ENCODE measurements around the gene YIF1B. TPM values are rescaled to one million over a fixed set of nuclear protein-coding genes. Genes with fewer than 3 reads are reported as not detected.

Gene YIF1B
- total RNA-seq, 1 donor from 2014 or later = 32.6 TPM

GRCh38 chr19:38281811-38282566 is 33.8 kb downstream of the YIF1B start:
- DNase-seq (ENCODE audit: low spot score in 2 of 2) = no peak
- FAIRE-seq = no peak

- FAIRE-seq (no peak), DNase-seq (ENCODE audit: low spot score in 2 of 2) (no peak)
These were observed 35.5 kb downstream of the YIF1B start for GRCh38 chr19:38280030-38280921.

GRCh38 chr19:38278751-38279150 is 37.0 kb downstream of the YIF1B start:
- DNase-seq (ENCODE audit: low spot score in 2 of 2) = no peak

DNA sequence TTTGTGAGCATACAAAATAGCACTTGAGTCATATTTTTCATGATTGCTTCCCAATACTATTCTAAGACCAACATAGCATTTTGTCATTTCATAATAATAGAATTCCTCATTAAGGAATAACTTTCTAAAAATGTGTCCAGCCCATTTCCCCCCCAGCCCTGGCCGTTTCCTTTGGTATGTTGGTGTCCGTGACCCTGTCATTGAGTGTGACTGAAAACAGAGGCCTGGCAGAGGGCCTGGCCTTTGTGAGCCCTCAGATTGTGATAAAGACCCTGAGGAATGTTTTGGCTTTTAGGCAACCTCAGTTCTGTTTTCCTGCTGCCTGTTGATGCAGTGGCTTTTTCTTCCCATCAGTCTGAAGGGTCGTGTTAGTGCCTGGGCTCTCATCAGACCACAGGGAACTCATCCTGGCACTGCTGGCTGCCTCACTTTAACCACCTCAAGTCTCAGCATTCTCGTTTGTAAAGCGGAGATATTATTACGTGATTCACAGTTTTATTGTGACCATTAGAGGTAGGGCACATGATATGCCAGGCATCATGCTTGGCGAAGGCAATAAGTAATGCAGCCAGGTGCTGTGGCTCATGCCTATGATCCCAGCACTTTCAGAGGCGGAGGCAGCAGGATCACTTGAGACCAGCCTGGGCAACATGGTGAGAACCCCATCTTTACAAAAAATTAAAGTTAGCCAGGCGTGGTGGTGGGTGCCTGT is 37.6 kb downstream of the YIF1B start:
- no peak for FAIRE-seq

More at GRCh38 chr19:38278751-38279150, 37.0 kb downstream of the YIF1B start:
- no peak for FAIRE-seq

GRCh38 chr19:38277549-38277948 is 38.2 kb downstream of the YIF1B start:
- no peak for FAIRE-seq

More for the DNA sequence above, 37.6 kb downstream of the YIF1B start:
- DNase-seq (ENCODE audit: low spot score in 2 of 2) = no peak

DNA sequence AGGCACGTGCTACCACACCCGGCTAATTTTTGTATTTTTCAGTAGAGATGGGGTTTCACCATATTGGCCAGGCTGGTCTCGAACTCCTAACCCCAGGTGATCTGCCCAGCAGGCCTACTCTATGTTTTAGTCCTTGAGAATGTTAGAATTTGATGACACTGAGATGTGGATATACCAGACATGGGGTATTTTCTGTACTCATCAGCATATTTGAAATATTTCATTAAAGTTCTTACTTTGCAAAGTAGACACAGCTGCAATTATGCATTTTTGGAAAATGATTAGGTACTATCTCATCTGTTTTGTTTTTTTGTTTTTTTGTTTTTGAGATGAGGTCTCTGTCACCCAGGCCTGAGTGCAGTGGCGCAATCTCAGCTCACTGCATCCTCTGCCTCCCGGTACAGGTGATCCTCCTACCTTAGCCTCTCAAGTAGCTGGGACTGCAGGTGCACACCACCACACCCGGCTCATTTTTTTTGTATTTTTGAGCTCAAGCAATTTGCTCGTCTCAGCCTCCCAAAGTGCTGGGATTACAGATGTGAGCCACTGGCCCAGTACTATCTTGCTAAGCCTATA is 38.7 kb downstream of the YIF1B start:
- FAIRE-seq (no peak), DNase-seq (ENCODE audit: low spot score in 2 of 2) (no peak)

More at GRCh38 chr19:38277549-38277948, 38.2 kb downstream of the YIF1B start:
- DNase-seq (ENCODE audit: low spot score in 2 of 2) = no peak

- FAIRE-seq (no peak), DNase-seq (ENCODE audit: low spot score in 2 of 2) (no peak)
These were observed 41.0 kb downstream of the YIF1B start for GRCh38 chr19:38274739-38275138.

DNA sequence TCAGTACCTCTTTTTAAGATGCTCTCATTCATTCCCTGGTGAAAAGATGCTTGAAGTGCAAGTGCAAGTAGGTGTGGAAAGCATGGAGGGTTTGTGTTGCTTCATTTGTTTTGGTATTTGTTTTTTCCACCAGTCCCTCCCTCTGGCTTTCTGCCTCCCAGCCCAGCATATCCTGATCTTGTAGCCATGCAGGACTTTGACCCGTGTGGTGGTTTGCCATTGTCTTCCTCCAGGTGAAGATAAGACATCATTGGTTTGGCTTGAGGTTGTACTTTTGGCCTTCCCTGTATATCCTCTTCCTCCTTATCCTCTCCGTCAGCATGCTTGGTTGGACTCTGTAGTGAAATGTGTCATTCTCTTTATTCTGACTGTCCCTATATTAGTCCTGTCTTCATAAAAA is 42.2 kb downstream of the YIF1B start:
- FAIRE-seq (no peak), DNase-seq (ENCODE audit: low spot score in 2 of 2) (no peak)

GRCh38 chr19:38270587-38271167 is 45.1 kb downstream of the YIF1B start:
- DNase-seq (ENCODE audit: low spot score in 2 of 2) = no peak
- no peak for FAIRE-seq

GRCh38 chr19:38268539-38268938 is 47.2 kb downstream of the YIF1B start:
- DNase-seq (ENCODE audit: low spot score in 2 of 2) (no peak), FAIRE-seq (no peak)

DNA sequence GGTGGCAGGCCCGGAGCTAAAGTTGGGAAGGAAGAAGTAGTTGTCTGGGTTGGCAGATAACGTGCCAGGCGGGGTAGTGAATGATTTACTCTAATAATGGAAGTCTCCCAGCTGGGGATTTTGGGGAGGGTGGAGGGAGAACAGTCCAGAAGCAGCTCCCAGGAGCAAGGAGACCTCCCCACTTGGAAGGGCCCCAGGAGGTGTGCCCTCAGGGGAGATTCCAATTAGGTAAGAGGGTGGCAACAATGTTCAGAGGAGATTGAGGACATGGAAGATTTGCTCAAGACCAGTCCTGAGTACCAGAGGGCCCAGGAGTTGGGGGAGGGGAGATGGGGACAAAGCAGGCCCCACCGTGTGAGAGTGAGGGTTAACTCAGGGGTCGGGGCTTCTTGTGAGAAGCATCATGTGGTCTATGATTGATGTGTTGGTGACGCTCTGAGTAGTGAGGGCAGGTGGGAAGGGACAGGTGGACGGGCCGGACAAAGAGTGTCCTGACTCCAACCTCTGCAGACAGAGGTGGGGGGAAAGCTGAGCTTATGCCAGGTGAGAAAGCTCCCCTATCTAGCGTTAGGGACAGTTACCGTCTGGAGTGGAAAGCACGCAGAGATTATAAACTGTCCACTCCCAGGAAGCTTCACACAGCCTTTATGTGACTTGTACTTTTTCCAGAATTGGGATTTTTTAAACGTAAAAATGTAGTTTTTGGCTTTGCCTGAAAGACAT is 47.8 kb downstream of the YIF1B start:
- FAIRE-seq (no peak), DNase-seq (ENCODE audit: low spot score in 2 of 2) (no peak)

DNA sequence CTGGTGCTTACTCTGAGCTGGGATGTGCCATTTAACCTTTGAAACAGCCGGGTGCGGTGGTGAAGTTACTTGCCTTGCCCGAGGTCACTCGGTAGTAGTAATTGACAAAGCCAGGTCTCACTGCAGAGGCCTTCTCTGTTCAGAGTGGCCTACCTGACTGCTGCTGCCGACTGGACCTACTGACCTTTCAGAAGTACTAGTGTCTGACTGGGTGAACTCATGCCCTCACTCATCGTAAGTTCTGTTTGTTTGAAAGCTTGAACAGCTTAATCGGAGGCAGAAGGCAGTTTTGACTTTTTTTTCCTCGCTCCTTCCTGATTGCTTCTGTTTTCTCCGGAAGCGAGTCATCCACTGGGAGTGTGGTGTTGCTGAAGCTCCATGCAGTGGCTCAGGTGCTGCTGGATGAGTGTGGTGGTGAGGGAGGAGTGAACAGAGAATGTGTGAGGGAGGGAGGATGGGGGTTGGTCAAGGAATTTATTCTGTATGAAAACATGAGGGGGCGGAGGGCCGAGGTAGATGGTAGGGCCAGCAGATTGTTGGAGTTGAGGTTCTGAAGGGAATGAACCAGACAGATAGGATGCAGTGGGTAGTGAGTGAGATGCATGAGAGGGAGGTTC is 48.7 kb downstream of the YIF1B start:
- FAIRE-seq = no peak
- DNase-seq (ENCODE audit: low spot score in 2 of 2) = no peak

DNA sequence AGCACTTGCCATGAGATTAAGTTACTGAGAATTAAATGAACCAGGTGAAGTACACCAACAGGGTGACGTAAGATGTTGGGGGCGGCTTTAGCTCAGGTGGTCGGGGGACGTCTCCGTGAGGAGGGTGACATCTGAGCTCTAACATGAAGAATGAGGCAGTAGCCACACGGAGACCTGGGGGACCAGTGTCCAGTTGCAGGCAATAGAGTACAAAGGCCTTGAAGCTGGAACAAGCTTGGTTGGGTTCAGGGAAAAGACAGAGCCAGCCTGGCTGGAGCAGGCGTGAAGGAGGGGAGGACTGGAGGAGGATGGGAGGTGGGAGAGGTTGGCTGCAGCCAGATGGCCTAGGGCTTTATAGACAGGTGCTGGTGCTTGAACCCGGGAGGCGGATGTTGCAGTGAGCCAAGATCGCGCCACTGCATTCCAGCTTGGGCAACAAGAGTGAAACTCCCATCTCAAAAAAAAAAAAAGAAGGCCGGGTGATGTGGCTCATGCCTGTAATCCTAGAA is 49.8 kb downstream of the YIF1B start:
- FAIRE-seq (no peak), DNase-seq (ENCODE audit: low spot score in 2 of 2) (no peak)

DNA sequence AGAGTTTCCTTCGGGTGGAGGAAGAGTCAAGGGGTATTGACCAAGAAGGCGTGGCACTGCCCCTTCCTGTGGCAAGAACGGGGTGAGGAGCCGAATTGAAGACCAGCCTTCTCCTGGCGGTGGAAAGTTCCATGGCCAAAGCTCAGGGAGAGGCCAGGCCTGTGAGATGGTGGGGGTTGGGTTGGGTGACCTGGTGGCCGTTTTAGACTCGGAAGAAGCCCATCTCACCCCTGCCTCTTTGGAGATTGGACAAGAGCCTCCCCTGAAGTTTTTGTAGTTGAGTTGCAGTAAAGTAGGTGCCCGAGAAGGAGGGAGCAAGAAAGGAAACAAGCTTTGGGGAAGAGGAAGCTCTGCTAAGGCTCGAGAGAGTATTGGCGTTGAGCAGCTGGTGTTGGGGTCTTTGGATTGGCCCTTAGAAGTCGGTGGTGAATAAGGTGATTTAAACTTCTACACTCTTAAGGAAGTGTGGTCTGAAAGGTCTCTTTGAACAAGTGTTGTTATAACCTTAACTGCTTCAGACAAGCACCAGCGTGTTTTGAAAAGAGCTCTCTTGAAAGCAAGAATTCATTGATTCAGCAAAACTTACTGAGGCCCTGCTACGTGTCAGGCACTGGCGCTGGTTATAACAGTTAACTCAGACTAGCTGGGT is 50.4 kb downstream of the YIF1B start:
- FAIRE-seq (no peak), DNase-seq (ENCODE audit: low spot score in 2 of 2) (no peak)

DNA sequence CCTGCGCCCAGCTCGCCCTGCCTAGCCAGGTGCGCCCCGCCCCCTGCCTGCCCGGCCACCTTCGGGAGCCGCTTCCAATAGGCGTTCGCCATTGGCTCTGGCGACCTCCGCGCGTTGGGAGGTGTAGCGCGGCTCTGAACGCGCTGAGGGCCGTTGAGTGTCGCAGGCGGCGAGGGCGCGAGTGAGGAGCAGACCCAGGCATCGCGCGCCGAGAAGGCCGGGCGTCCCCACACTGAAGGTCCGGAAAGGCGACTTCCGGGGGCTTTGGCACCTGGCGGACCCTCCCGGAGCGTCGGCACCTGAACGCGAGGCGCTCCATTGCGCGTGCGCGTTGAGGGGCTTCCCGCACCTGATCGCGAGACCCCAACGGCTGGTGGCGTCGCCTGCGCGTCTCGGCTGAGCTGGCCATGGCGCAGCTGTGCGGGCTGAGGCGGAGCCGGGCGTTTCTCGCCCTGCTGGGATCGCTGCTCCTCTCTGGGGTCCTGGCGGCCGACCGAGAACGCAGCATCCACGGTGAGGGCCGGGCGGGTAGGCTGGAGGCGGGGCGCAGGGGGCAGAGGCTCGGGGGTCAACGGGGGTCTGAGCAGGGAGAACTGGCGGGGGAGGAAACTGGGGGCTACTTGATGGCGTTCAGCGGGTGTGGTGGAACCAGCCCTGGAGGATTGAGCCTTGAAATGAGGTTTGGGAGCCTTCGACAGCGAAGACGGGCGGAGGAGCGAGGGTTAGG is 51.1 kb downstream of the YIF1B start, which contains the start of gene SPINT2:
Gene SPINT2 (plus strand): TSS at position 88 of the 727 bp plus-strand sequence. CDS start 320 bp downstream, at position 408.
- FAIRE-seq (no peak), DNase-seq (ENCODE audit: low spot score in 2 of 2) (no peak)

DNA sequence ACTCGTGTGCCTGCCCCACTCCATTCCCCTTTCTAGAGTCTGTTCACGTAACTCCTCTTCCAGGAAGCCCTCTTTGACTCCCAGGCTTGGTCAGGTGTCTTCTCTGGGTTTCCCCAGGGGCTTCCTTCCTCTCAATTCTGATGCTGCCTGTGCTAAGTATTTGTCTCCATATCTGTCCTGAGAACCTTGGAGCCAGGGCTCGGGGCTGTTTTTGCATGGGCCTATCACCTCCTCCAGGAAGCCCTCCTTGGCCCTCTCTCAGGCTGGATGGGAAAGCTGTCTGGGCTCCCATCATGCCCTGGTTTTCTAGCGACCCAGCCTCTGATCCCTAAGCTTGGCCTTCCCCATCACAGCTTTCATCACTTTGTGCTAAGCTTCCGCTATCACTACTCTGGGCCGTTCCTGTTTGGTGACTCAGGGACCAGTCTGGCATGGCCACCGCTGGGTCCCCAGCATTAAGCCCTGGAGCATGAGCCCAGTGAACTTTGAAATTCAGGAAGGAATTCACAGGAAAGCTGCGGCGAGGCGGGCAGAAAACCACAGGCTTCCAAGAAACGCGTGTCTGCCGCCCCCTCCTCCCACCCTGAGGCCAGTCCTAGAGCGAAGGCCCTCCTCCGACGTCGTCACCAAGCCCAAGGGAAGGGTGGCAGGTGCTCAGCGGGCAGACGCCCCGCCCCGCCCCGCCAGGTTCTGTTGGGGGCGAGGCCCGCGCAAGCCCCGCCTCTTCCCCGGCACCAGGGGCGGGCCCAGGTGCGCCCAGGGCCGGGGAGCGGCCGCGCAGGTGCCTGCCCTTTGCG is 51.9 kb downstream of the YIF1B start:
- no peak for FAIRE-seq
- peak; percentile 60 to 64 for DNase-seq (ENCODE audit: low spot score in 2 of 2)

All from frontal cortex (tissue), 4 donors.